SK-N-SH (cell line): Measurements from ENCODE around the gene ZC3H12C.

Source experiments
- EP300 ChIP-seq, 2 experiments: IDR thresholded peaks; 2 replicates each; pipeline versions ENCODE4 v1.4.0 to v1.6.1; 2012; ENCODE audit warnings: borderline replicate concordance in 1 of 2, low read depth in 1 of 2, low read length in 1 of 2
- EZH2phosphoT487 ChIP-seq: fragments of 200-600 bp; sonication (generic); IDR thresholded peaks from 2 replicates; pipeline ENCODE4 v1.6.1; 2017; ENCODE audit warnings: low read depth, mixed run types, mild to moderate bottlenecking, antibody characterized with exemption, moderate library complexity, borderline replicate concordance
- GABPA ChIP-seq: IDR thresholded peaks from 2 replicates; pipeline ENCODE4 v1.4.0; 2012; ENCODE audit warnings: low read depth, mild to moderate bottlenecking
- MAX ChIP-seq: IDR thresholded peaks from 2 replicates; pipeline ENCODE4 v1.4.0; 2012; ENCODE audit warnings: low read depth
- NRF1 ChIP-seq: IDR thresholded peaks from 2 replicates; pipeline ENCODE4 v1.6.1; 2012; ENCODE audit warnings: low read depth, mild to moderate bottlenecking, low read length
- PBX3 ChIP-seq: IDR thresholded peaks from 2 replicates; pipeline ENCODE4; 2012
- POLR2AphosphoS5 ChIP-seq: IDR thresholded peaks from 2 replicates; pipeline ENCODE4 v1.6.1; 2012; ENCODE audit warnings: low read depth, low read length
- RAD21 ChIP-seq: IDR thresholded peaks from 2 replicates; pipeline ENCODE4 v1.6.1; 2012; ENCODE audit warnings: mild to moderate bottlenecking, low read length
- RCOR1 ChIP-seq: fragments of 150-350 bp; IDR thresholded peaks from 2 replicates; pipeline ENCODE4 v1.6.1; 2017; ENCODE audit warnings: antibody characterized with exemption, low read length
- RFX5 ChIP-seq: IDR thresholded peaks from 2 replicates; pipeline ENCODE4 v1.6.1; 2012; ENCODE audit warnings: mild to moderate bottlenecking, improper control_type of control experiment, low read length
- TAF1 ChIP-seq: IDR thresholded peaks from 2 replicates; pipeline ENCODE4 v1.6.1; 2012; ENCODE audit warnings: low read depth, mild to moderate bottlenecking, low read length, moderate library complexity, borderline replicate concordance
- ZBTB33 ChIP-seq: IDR thresholded peaks from 2 replicates; pipeline ENCODE4 v1.4.0; 2012; ENCODE audit warnings: low read depth, borderline replicate concordance
- TF ChIP-seq, protein P1 (sequence below): fragments of 200-600 bp; sonication (generic); IDR thresholded peaks from 2 replicates; pipeline ENCODE4 v1.6.1; 2017; ENCODE audit warnings: antibody characterized with exemption, mild to moderate bottlenecking, moderate library complexity

DNA sequence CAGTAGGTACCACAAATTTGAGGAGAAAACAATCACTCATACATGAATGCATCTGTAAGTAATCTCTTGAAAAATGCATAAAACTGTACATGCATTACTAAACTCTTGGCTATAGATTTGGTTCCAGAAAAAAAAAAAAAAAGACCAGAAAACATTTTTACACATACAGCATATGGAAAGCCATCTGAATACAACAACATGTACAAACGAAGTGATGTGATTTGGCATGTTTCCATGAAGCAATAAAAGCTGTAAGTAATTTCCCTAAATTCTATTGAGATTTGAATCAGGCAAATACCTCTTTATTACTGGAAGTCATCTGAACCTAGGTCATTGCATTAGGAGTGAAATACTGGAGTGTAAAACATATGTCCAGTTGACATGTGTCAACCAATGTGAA lies 31.9 kb upstream of the ZC3H12C start:
- TF ChIP-seq NRF1 (no peak), POLR2AphosphoS5 (no peak), RAD21 (no peak), ZBTB33 (no peak), TAF1 (no peak), EZH2phosphoT487 (no peak), GABPA (no peak), MAX (no peak), PBX3 (no peak), RCOR1 (no peak), EP300 (IDR thresholded peaks at IDR 0.05; ENCODE audit: borderline replicate concordance in 1 of 2, low read depth in 1 of 2, low read length in 1 of 2) (no peak), RFX5 (no peak)
- TF ChIP-seq, protein P1, sequence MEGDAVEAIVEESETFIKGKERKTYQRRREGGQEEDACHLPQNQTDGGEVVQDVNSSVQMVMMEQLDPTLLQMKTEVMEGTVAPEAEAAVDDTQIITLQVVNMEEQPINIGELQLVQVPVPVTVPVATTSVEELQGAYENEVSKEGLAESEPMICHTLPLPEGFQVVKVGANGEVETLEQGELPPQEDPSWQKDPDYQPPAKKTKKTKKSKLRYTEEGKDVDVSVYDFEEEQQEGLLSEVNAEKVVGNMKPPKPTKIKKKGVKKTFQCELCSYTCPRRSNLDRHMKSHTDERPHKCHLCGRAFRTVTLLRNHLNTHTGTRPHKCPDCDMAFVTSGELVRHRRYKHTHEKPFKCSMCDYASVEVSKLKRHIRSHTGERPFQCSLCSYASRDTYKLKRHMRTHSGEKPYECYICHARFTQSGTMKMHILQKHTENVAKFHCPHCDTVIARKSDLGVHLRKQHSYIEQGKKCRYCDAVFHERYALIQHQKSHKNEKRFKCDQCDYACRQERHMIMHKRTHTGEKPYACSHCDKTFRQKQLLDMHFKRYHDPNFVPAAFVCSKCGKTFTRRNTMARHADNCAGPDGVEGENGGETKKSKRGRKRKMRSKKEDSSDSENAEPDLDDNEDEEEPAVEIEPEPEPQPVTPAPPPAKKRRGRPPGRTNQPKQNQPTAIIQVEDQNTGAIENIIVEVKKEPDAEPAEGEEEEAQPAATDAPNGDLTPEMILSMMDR, result no peak
